Suprapubic skin (tissue), 4 donors: Measurements from ENCODE around the gene SDR39U1.

Source experiments
- CTCF ChIP-seq, 2 donors: fragments of 200-600 bp in 1 of 2; fragments of 450-650 bp in 1 of 2; sonication (generic) in 1 of 2; IDR thresholded peaks; one replicate each; pipeline ENCODE4 v1.5.1; 2016 to 2019; ENCODE audit warnings: antibody characterized with exemption in 2 of 2, mild to moderate bottlenecking in 1 of 2, moderate library complexity in 1 of 2
- EP300 ChIP-seq: sonication (generic); formaldehyde crosslinking; IDR thresholded peaks from one replicate; pipeline ENCODE4 v1.6.1; 2017; ENCODE audit warnings: antibody characterized with exemption
- POLR2A ChIP-seq, 2 donors: fragments of 450-650 bp; IDR thresholded peaks; one replicate each; pipeline ENCODE4 v1.6.1; 2017; ENCODE audit warnings: antibody characterized with exemption in 2 of 2, mild to moderate bottlenecking in 2 of 2, moderate library complexity in 2 of 2
- POLR2AphosphoS5 ChIP-seq, 3 donors: sonication (generic); formaldehyde crosslinking; IDR thresholded peaks; one replicate each; pipeline ENCODE4 v1.6.1; 2017; ENCODE audit warnings: antibody characterized with exemption in 3 of 3

DNA sequence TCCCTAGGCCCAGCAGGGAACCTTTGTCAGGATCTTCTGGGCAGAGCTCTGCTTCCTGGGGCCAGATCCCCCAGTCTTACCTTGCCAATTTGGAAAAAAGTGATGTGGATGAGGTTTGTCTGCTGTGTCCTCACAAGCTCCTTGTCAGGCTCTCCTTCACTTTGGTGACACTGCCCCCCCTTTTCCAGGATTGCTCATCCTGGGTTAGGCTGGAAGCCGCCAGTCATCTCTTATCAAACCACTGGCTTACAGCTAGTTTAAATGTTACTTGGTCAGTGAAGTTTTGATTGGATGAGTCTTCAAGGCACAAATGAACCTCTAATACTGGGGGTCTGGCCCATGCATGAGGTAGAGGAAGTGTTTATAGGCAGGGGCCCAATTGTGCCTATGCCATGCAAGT, 28.5 kb downstream of the SDR39U1 start:
- TF ChIP-seq CTCF (IDR thresholded peaks at IDR 0.05) (no peak), POLR2AphosphoS5 (IDR thresholded peaks at IDR 0.05) (no peak), POLR2A (IDR thresholded peaks at IDR 0.05) (no peak), EP300 (no peak)
